CD4-positive, alpha-beta T cell (primary cell): ENCODE results near the gene FGD5. TPM values are rescaled to one million over a fixed set of nuclear protein-coding genes. Genes with fewer than 3 reads are reported as not detected.

ENCODE experiments used
- ATAC-seq: fragments of 200-7000 bp; cut with Tn5 transposase; one replicate; pipeline ENCODE4 v1.10.0; 2022; ENCODE audit warnings: mild to moderate bottlenecking; ENCODE audit not compliant: poor library complexity
- CTCF ChIA-PET: fragments of 350-600 bp; sonication (Branson Sonifier 250); formaldehyde crosslinking; loops from one replicate; lab custom pipeline; 2021; ENCODE audit warnings: antibody characterized with exemption, inconsistent platforms; lab: Charles Lee
- POLR2A ChIA-PET: fragments of 350-600 bp; sonication (Branson Sonifier 250); formaldehyde crosslinking; loops from one replicate; lab custom pipeline; 2021; ENCODE audit warnings: antibody characterized with exemption, inconsistent platforms; lab: Charles Lee
- DNase-seq, 14 experiments: peaks; one replicate each; pipeline ENCODE4 v3.0.0-alpha.2; 2013 to 2020; ENCODE audit warnings: mixed read lengths in 2 of 14
- H3K27ac ChIP-seq, 2 donors: one replicate each; pipeline versions ENCODE4 v1.5.1 to v1.7.0; 2013; ENCODE audit warnings: low read length in 2 of 2, low read depth in 1 of 2, mild to moderate bottlenecking in 1 of 2
- H3K27me3 ChIP-seq, 2 experiments: 1 replicate in 1 of 2; 2 replicates in 1 of 2; pipeline versions ENCODE4 v1.6.1 to v1.7.0; 2013; ENCODE audit warnings: low read length in 2 of 2, control low read depth in 1 of 2, mild to moderate bottlenecking in 1 of 2, moderate library complexity in 1 of 2; ENCODE audit not compliant: insufficient read depth in 2 of 2, control insufficient read depth in 1 of 2
- H3K36me3 ChIP-seq: one replicate; pipeline ENCODE4 v1.6.1; 2013; ENCODE audit warnings: low read length, control low read depth; ENCODE audit not compliant: insufficient read depth
- H3K4me1 ChIP-seq: one replicate; pipeline ENCODE4 v1.6.1; 2013; ENCODE audit warnings: low read length, control low read depth; ENCODE audit not compliant: insufficient read depth
- H3K4me3 ChIP-seq: one replicate; pipeline ENCODE4 v1.5.1; 2013; ENCODE audit warnings: mild to moderate bottlenecking, low read length, moderate library complexity
- H3K9me3 ChIP-seq, 2 experiments: 1 replicate in 1 of 2; 2 replicates in 1 of 2; pipeline versions ENCODE4 v1.6.1 to v1.7.0; 2013; ENCODE audit warnings: low read length in 2 of 2, mild to moderate bottlenecking in 2 of 2, control low read depth in 1 of 2, moderate library complexity in 1 of 2; ENCODE audit not compliant: control insufficient read depth in 1 of 2, insufficient read depth in 1 of 2
- H3K27ac Mint-ChIP-seq: one replicate; pipeline ENCODE4 v1.8.0; 2020; ENCODE audit warnings: mixed read lengths
- H3K27me3 Mint-ChIP-seq: one replicate; pipeline ENCODE4 v1.8.0; 2021; ENCODE audit warnings: mixed read lengths
- H3K36me3 Mint-ChIP-seq: one replicate; pipeline ENCODE4 v1.8.0; 2021; ENCODE audit warnings: low read depth, mixed read lengths
- H3K4me1 Mint-ChIP-seq: one replicate; pipeline ENCODE4 v1.8.0; 2021; ENCODE audit warnings: low read depth, mixed read lengths
- H3K4me3 Mint-ChIP-seq: one replicate; pipeline ENCODE4 v1.8.0; 2020; ENCODE audit warnings: mild to moderate bottlenecking, mixed read lengths
- H3K9me3 Mint-ChIP-seq: one replicate; pipeline ENCODE4 v1.8.0; 2020; ENCODE audit warnings: mixed read lengths
- intact Hi-C, 2 experiments: fragments of 100-400 bp; cut with DNase I in 1 of 2; cut with micrococcal nuclease in 1 of 2; formaldehyde crosslinking; loops; one replicate each; pipeline versions ENCODE4 v1.15.1 to v1.9.0; 2023 to 2025; cut with DNase I, micrococcal nuclease
- total RNA-seq, 174 experiments: library from RNA in 2 of 174; stranded (reverse) in 2 of 174; gene quantifications; one replicate each; pipeline ENCODE4 v1.2.3 and lab custom pipeline; 2021 to 2026
- TF ChIP-seq, protein P1 (sequence below): fragments of 200-600 bp; IDR thresholded peaks from one replicate; pipeline ENCODE4 v1.8.0; 2022; ENCODE audit warnings: antibody characterized with exemption, mild to moderate bottlenecking

The FGD5 gene
- total RNA-seq, 2 experiments from 2014 or later = not detected

- H3K4me1 Mint-ChIP-seq = peaks cover 5% of the 10 kb centered on the region
- no peak overlapping the region for H3K27ac Mint-ChIP-seq
- ATAC-seq (no peak), DNase-seq (no peak)
- intact Hi-C loops = no loop called here
- H3K9me3 Mint-ChIP-seq = no peaks in the 10 kb centered on the region
- no peaks in the 10 kb centered on the region for H3K27me3 ChIP-seq
- H3K9me3 ChIP-seq = peaks cover 0 to 3% of the 10 kb centered on the region in 2 experiments
- CTCF ChIA-PET = no interaction called here
- TF ChIP-seq, protein P1, sequence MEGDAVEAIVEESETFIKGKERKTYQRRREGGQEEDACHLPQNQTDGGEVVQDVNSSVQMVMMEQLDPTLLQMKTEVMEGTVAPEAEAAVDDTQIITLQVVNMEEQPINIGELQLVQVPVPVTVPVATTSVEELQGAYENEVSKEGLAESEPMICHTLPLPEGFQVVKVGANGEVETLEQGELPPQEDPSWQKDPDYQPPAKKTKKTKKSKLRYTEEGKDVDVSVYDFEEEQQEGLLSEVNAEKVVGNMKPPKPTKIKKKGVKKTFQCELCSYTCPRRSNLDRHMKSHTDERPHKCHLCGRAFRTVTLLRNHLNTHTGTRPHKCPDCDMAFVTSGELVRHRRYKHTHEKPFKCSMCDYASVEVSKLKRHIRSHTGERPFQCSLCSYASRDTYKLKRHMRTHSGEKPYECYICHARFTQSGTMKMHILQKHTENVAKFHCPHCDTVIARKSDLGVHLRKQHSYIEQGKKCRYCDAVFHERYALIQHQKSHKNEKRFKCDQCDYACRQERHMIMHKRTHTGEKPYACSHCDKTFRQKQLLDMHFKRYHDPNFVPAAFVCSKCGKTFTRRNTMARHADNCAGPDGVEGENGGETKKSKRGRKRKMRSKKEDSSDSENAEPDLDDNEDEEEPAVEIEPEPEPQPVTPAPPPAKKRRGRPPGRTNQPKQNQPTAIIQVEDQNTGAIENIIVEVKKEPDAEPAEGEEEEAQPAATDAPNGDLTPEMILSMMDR = no peak
- H3K27ac ChIP-seq = no peak overlapping the region
- POLR2A ChIA-PET = no interaction called here
- H3K4me3 ChIP-seq = no peak overlapping the region
- H3K27me3 Mint-ChIP-seq = peaks cover 13% of the 10 kb centered on the region
- H3K36me3 Mint-ChIP-seq = no peaks in the 10 kb centered on the region
- H3K4me3 Mint-ChIP-seq = no peak overlapping the region
- peaks cover 10% of the 10 kb centered on the region for H3K4me1 ChIP-seq
- no peaks in the 10 kb centered on the region for H3K36me3 ChIP-seq
Measured at GRCh38 chr3:14852717-14853116, 34.0 kb downstream of the FGD5 start.

DNA sequence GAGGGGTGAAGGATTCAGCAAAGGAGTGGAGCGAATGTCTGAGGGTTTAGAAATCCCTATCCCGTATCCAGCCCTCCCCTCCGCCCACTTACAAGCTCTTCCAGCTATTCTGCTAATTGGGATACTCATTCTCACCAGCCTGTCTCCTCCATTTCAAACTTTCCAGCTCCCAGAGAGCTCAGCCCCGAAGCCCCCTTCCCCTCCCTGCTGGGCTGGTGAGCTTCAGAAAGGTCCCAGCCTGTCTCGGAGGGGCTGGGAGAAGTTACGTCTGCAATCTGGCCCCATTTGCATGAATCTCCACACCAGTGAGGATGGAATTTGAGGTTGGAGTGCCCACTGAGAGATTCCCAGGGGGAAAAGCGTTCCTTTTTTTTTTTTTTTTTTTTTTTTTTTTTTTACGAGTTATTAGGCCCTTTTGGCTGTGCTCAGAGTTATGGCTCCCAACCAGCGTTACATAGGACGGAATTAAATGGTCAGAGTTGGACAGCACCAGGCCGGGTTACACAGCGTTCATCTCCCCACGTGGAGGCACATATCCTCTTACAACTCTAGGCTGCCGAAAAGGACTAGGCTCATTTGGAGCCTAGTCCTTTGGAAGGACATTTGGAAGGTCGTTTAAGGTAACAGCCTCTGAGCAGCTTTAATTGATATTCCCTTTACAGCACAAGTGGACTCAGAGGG is 34.6 kb downstream of the FGD5 start:
- intact Hi-C loops = no loop called here
- H3K27me3 Mint-ChIP-seq = peaks cover 20% of the 10 kb centered on the region
- no peak overlapping the region for H3K4me3 Mint-ChIP-seq
- ATAC-seq = no peak
- peaks cover 4% of the 10 kb centered on the region for H3K4me1 Mint-ChIP-seq
- H3K27ac Mint-ChIP-seq = no peak overlapping the region
- no peaks in the 10 kb centered on the region for H3K27me3 ChIP-seq
- no peaks in the 10 kb centered on the region for H3K36me3 Mint-ChIP-seq
- H3K9me3 Mint-ChIP-seq = no peaks in the 10 kb centered on the region
- peaks cover 3% of the 10 kb centered on the region for H3K4me1 ChIP-seq
- H3K27ac ChIP-seq = no peak overlapping the region
- H3K36me3 ChIP-seq = no peaks in the 10 kb centered on the region
- no peak overlapping the region for H3K4me3 ChIP-seq
- TF ChIP-seq, protein P1 = no peak
- ChIA-PET POLR2A (no interaction called here), CTCF (no interaction called here)
- H3K9me3 ChIP-seq = peaks cover 0 to 3% of the 10 kb centered on the region in 2 experiments
- no peak for DNase-seq

DNA sequence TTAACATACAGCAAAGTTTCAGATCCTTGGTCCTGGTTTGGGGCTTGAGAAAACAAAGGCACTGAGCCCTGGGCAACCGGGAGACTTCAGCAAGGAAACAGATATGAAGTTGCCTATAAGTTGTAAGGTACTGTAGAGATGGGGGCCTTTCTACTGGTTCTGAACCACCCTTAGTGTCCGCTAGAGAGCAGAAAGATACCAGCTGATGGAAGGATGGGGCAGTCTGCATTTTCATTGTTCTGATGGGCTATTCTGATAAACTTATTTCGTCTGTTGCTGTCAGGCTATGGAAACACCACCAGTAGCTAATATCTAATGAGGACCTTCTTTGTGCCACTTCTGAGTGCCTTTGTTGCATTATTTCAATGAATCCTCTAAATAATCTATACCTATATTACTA is 38.7 kb downstream of the FGD5 start:
- no peaks in the 10 kb centered on the region for H3K9me3 Mint-ChIP-seq
- H3K4me1 ChIP-seq = no peaks in the 10 kb centered on the region
- no peaks in the 10 kb centered on the region for H3K36me3 ChIP-seq
- ChIA-PET CTCF (no interaction called here), POLR2A (no interaction called here)
- TF ChIP-seq, protein P1 = no peak
- no peak overlapping the region for H3K27ac ChIP-seq
- peak in 1 of 14 experiments; percentile 13 for DNase-seq
- no peak overlapping the region for H3K27ac Mint-ChIP-seq
- H3K36me3 Mint-ChIP-seq = no peaks in the 10 kb centered on the region
- no peaks in the 10 kb centered on the region for H3K27me3 ChIP-seq
- H3K4me3 ChIP-seq = no peak overlapping the region
- H3K4me3 Mint-ChIP-seq = no peak overlapping the region
- intact Hi-C loops = loop anchor here in 1 of 2 experiments (5.0 kb wide), 1 partner anchor 60 kb away; no protein-coding TSS in a partner anchor
- no peak for ATAC-seq
- H3K9me3 ChIP-seq = peaks cover 0 to 3% of the 10 kb centered on the region in 2 experiments
- peaks cover 26% of the 10 kb centered on the region for H3K27me3 Mint-ChIP-seq
- no peaks in the 10 kb centered on the region for H3K4me1 Mint-ChIP-seq
